ENCODE data around the gene ANKRD27.

DNA sequence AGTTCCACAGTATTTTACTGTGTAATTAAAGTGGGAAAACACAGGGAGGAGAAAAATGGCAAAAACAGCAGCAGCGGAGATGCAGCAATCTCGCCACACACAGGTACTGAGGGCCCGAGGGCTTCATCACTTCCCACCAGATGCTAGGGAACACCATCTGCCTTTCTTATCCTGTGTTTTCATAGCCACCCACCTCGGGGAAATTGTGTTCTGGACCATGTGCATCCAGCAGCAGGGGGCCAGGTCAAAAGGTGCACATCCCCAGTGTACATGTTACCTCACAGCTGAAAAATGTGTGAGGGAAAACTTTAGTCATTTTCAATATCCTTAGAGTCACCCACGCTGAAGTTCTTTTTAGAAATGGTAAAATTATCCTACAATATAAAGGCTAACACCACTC, 63.8 kb downstream of the ANKRD27 start:
- TF ChIP-seq, protein P1, sequence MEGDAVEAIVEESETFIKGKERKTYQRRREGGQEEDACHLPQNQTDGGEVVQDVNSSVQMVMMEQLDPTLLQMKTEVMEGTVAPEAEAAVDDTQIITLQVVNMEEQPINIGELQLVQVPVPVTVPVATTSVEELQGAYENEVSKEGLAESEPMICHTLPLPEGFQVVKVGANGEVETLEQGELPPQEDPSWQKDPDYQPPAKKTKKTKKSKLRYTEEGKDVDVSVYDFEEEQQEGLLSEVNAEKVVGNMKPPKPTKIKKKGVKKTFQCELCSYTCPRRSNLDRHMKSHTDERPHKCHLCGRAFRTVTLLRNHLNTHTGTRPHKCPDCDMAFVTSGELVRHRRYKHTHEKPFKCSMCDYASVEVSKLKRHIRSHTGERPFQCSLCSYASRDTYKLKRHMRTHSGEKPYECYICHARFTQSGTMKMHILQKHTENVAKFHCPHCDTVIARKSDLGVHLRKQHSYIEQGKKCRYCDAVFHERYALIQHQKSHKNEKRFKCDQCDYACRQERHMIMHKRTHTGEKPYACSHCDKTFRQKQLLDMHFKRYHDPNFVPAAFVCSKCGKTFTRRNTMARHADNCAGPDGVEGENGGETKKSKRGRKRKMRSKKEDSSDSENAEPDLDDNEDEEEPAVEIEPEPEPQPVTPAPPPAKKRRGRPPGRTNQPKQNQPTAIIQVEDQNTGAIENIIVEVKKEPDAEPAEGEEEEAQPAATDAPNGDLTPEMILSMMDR (IDR thresholded peaks at IDR 0.05), result no peak
- no peak for TF ChIP-seq POLR2A (IDR thresholded peaks at IDR 0.05)

All from esophagus squamous epithelium (tissue), 4 donors.